Measurements from ENCODE around the gene ECPAS.

DNA sequence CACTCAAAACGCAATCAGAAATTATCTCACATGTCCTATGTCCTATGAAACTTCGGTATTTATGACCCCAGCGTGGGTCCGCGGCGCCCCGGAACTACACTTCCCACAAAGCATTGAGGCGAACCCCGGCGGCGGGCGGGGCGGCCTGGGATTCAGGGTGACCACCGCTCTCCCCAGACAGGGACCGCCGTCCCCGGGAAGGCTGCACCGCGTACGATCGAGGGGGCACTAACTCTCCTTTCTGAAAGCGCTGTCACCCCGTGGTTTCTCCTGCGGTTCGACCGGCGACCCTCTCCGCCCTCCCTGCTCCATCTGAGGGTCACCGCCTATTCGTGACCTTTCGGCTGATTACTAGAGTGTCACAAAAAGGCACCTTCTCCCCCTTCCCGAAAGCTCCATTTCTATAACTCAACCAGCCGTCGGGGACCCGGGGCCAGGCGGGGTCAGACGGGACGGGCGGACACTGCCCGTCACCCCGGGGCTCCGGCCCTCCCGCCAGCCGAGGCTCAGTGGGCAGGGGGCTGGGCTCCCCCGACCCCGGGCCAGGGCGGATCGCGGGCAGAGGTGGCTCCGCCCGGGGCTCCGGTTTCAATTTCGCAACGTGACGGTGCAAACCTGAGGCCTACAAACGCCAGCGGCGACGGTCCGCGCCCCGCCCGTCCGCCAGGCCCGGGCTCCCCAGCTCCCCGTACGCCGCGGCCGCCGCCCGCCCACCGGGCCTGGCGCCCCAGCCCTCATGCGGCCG lies 1.3 kb downstream of the ECPAS start:
- TF ChIP-seq POLR2AphosphoS5 (IDR thresholded peaks at IDR 0.05) (peak; percentile 25), POLR2A (IDR thresholded peaks at IDR 0.05) (peak; percentile 53)
